IPS DF 6.9 (cell line): Measurements from ENCODE around the gene PCDHB16.
"Not testable (repeated sequence)": the region's sequence is repeated elsewhere in the genome, so short reads cannot be mapped to it uniquely, and the experiment has no call there.

Source experiments
- DNase-seq: peaks from one replicate; pipeline ENCODE4 v3.0.0-alpha.2; 2013; ENCODE audit warnings: low read depth, low spot score
- H3K27ac ChIP-seq: one replicate; pipeline ENCODE4 v1.5.1; 2013; ENCODE audit warnings: low read length, control low read depth
- H3K27me3 ChIP-seq: 2 replicates; pipeline ENCODE4 v1.6.1; 2013; ENCODE audit warnings: mild to moderate bottlenecking, low read length; ENCODE audit not compliant: control insufficient read depth, insufficient read depth
- H3K36me3 ChIP-seq: 2 replicates; pipeline ENCODE4 v1.6.1; 2013; ENCODE audit warnings: low read length; ENCODE audit not compliant: control insufficient read depth, insufficient read depth
- H3K4me1 ChIP-seq: 2 replicates; pipeline ENCODE4 v1.6.1; 2013; ENCODE audit warnings: low read length; ENCODE audit not compliant: control insufficient read depth, insufficient read depth
- H3K4me3 ChIP-seq: 2 replicates; pipeline ENCODE4 v1.5.1; 2013; ENCODE audit warnings: mild to moderate bottlenecking, low read length
- H3K9me3 ChIP-seq: 2 replicates; pipeline ENCODE4 v1.6.1; 2013; ENCODE audit warnings: low read length, inconsistent platforms; ENCODE audit not compliant: control insufficient read depth, insufficient read depth
- WGBS: extraction: QIAGEN DNeasy Blood & Tissue Kit; methylation state at CpG from one replicate; pipeline ENCODE4 v1.1.7; 2013; ENCODE audit warnings: mixed read lengths, missing lambda C conversion rate; ENCODE audit not compliant: insufficient read length, insufficient coverage; 5-methylcytosine and 5-hydroxymethylcytosine counted together

The PCDHB16 gene

GRCh38 chr5:141186897-141187512, 4.8 kb downstream of the PCDHB16 start, which contains the start of gene PCDHB9:
PCDHB9 (plus strand) TSS chr5:141187161; CDS start chr5:141187319, 158 bp downstream.
- no peak within 1 kb of the TSS for H3K4me3 ChIP-seq
- H3K4me1 ChIP-seq, result no peaks in the 10 kb centered on the region
- H3K27me3 ChIP-seq, result no peaks in the 10 kb centered on the region
- no peak for DNase-seq
- H3K36me3 ChIP-seq, result no peaks in the 10 kb centered on the region
- WGBS, result no CpG with 5 or more reads among the region's 9 CpGs
- H3K9me3 ChIP-seq, result no peaks in the 10 kb centered on the region; the same call in 1 of the 2 replicates
- no peak within 1 kb of the TSS for H3K27ac ChIP-seq

DNA sequence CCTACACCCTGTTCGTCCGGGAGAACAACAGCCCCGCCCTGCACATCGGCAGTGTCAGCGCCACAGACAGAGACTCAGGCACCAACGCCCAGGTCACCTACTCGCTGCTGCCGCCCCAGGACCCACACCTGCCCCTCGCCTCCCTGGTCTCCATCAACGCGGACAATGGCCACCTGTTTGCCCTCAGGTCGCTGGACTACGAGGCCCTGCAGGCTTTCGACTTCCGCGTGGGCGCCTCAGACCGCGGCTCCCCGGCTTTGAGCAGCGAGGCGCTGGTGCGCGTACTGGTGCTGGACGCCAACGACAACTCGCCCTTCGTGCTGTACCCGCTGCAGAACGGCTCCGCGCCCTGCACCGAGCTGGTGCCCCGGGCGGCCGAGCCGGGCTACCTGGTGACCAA, 6.5 kb downstream of the PCDHB16 start:
- not testable (repeated sequence) for H3K27ac ChIP-seq, H3K27me3 ChIP-seq, H3K4me1 ChIP-seq, H3K36me3 ChIP-seq, H3K9me3 ChIP-seq, H3K4me3 ChIP-seq, DNase-seq
- no CpG with 5 or more reads among the region's 37 CpGs for WGBS

GRCh38 chr5:141189131-141189530, 6.9 kb downstream of the PCDHB16 start:
- not testable (repeated sequence) for H3K27ac ChIP-seq, DNase-seq, H3K36me3 ChIP-seq, H3K9me3 ChIP-seq, H3K27me3 ChIP-seq, H3K4me1 ChIP-seq, H3K4me3 ChIP-seq
- no CpG with 5 or more reads among the region's 35 CpGs for WGBS

- whole genome bisulfite sequencing, result no CpG with 5 or more reads among the region's 10 CpGs
- Histone ChIP-seq H3K27me3 (no peaks in the 10 kb centered on the region), H3K4me3 (no peak within 1 kb of the TSS), H3K27ac (no peak within 1 kb of the TSS), H3K36me3 (no peaks in the 10 kb centered on the region), H3K9me3 (no peaks in the 10 kb centered on the region; the same call in 1 of the 2 replicates), H3K4me1 (no peaks in the 10 kb centered on the region)
- no peak for DNase-seq
These were observed 10.0 kb downstream of the PCDHB16 start, which contains the start of gene PCDHB10 for GRCh38 chr5:141192110-141192725. PCDHB10 (plus strand) TSS chr5:141192353; CDS start chr5:141192553, 200 bp downstream.

- DNase-seq, H3K9me3 ChIP-seq, H3K4me1 ChIP-seq, H3K27me3 ChIP-seq, H3K4me3 ChIP-seq, H3K36me3 ChIP-seq, H3K27ac ChIP-seq: not testable (repeated sequence)
- WGBS, result no CpG with 5 or more reads among the region's 37 CpGs
These were observed 12.1 kb downstream of the PCDHB16 start for GRCh38 chr5:141194332-141194731.

DNA sequence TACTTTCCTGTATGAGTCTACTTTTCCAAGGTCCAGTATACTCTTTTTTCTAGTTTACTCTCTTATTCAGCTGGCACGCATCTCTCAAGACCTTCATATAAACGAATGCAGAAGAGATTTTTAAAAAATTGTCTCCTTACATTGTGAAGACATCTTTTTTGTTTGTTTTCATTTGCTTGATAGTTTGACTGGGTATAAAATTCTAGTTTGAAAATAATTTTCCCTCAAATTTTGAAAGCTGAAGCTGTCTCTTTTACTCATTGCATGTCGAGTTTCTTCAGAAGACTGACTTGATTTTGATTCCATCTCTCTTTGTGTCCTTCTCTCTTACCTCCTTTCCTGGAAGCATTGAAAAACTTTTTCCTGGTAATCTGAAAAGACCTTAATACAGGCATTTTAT, 14.2 kb downstream of the PCDHB16 start:
- no peaks in the 10 kb centered on the region for H3K36me3 ChIP-seq
- no peak for DNase-seq
- H3K27ac ChIP-seq, result no peak overlapping the region
- H3K27me3 ChIP-seq, result no peaks in the 10 kb centered on the region
- H3K9me3 ChIP-seq, result no peaks in the 10 kb centered on the region
- no CpG with 5 or more reads among the region's 3 CpGs for WGBS
- no peaks in the 10 kb centered on the region for H3K4me1 ChIP-seq
- H3K4me3 ChIP-seq, result no peak overlapping the region

DNA sequence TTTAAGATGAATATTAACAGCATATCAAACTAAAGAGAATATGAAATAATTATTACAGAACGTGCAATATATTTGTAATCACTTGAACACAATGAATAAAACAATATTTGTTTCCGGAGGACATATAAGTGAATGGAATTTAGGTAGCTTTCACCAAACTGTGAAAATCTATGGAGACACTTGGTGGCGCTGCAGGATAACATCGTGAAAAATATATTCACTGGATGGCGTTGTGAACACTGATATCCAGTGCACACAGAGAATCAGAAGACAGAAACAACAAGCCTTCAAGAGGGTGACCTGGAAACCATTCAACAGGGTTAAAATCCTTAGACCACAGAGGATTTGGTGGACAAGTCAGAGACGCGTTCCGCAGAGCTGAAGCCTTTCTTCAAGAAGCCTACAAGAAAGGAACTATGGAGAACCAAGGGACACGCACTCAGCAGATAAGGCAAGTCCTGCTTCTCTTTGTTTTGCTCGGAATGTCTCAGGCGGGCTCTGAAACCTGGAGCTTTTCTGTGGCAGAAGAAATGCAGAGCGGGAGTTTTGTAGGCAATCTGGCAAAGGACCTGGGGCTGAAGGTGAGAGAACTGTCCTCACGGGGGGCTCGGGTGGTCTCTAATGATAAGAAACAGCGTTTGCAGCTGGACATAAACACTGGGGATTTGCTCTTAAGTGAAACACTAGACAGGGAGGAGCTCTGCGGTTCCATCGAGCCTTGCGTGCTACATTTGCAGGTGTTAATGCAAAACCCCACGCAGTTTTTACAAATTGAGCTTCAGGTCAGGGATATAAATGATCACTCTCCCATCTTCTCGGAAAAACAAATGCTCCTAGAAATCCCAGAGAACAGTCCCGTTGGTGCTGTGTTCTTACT, 17.4 kb downstream of the PCDHB16 start, which contains the start of gene PCDHB11:
TSS of gene PCDHB11 (plus strand) at position 269 of the 877 bp plus-strand sequence. CDS start at position 417, 148 bp downstream.
- H3K27me3 ChIP-seq, result no peaks in the 10 kb centered on the region
- no peak within 1 kb of the TSS for H3K27ac ChIP-seq
- H3K4me3 ChIP-seq, result no peak within 1 kb of the TSS
- DNase-seq, result no peak
- no peaks in the 10 kb centered on the region for H3K9me3 ChIP-seq
- no CpG with 5 or more reads among the region's 21 CpGs for WGBS
- no peaks in the 10 kb centered on the region for H3K36me3 ChIP-seq
- no peaks in the 10 kb centered on the region for H3K4me1 ChIP-seq

GRCh38 chr5:141201126-141201525, 18.9 kb downstream of the PCDHB16 start:
- not testable (repeated sequence) for DNase-seq, H3K27ac ChIP-seq, H3K4me3 ChIP-seq, H3K27me3 ChIP-seq, H3K4me1 ChIP-seq, H3K9me3 ChIP-seq, H3K36me3 ChIP-seq
- WGBS, result no CpG with 5 or more reads among the region's 38 CpGs

- DNase-seq, H3K4me1 ChIP-seq, H3K27ac ChIP-seq, H3K4me3 ChIP-seq, H3K36me3 ChIP-seq, H3K9me3 ChIP-seq, H3K27me3 ChIP-seq: not testable (repeated sequence)
- no CpG with 5 or more reads among the region's 35 CpGs for WGBS
These were observed 19.5 kb downstream of the PCDHB16 start for GRCh38 chr5:141201646-141202045.

DNA sequence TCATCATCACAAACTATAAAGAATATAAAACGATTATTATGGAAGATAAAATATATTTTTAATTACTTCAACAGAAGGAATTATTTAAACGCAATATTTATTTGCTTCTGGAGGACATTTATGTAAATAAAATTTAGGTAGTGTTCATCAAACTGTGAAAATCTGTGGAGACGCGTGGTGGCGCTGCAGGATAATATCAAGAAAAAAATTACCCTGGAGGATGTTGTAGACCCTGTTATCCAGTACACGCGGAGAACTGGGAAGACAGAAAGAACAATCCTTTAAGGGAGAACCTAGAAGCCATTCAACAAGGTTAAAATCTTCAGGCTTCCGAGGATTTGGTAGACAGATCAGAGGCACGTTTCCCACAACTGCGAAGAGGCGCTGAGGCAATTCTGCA, 26.3 kb downstream of the PCDHB16 start, which contains the start of gene PCDHB12:
TSS of gene PCDHB12 (plus strand) at position 242 of the 400 bp plus-strand sequence. CDS start 189 bp downstream, outside the sequence.
- no CpG with 5 or more reads among the region's 11 CpGs for WGBS
- no peak for DNase-seq
- H3K4me3 ChIP-seq, result no peak within 1 kb of the TSS
- no peaks in the 10 kb centered on the region for H3K9me3 ChIP-seq
- no peaks in the 10 kb centered on the region for H3K4me1 ChIP-seq
- H3K36me3 ChIP-seq, result no peaks in the 10 kb centered on the region
- H3K27me3 ChIP-seq, result no peaks in the 10 kb centered on the region
- H3K27ac ChIP-seq, result no peak within 1 kb of the TSS
